H9 (cell line): ENCODE measurements around the gene GLCCI1. TPM values are rescaled to one million over a fixed set of nuclear protein-coding genes. Genes with fewer than 3 reads are reported as not detected.

Experiments used
- DNase-seq: peaks from one replicate; pipeline ENCODE4 v3.0.0-alpha.2; 2017
- H2AFZ ChIP-seq: one replicate; pipeline ENCODE4 v1.6.1; 2013; ENCODE audit warnings: mild to moderate bottlenecking, low read length, control low read depth, moderate library complexity
- H2AK5ac ChIP-seq: 2 replicates; pipeline ENCODE4 v1.6.1; 2013; ENCODE audit warnings: low read length, control low read depth, mixed read lengths; ENCODE audit not compliant: insufficient read length
- H2BK120ac ChIP-seq: one replicate; pipeline ENCODE4 v1.6.1; 2013; ENCODE audit warnings: low read depth, mild to moderate bottlenecking, low read length, control low read depth, inconsistent platforms; ENCODE audit not compliant: poor library complexity, severe bottlenecking
- H2BK12ac ChIP-seq: 2 replicates; pipeline ENCODE4 v1.6.1; 2013; ENCODE audit warnings: low read length, control low read depth, mixed read lengths, low read depth; ENCODE audit not compliant: insufficient read length
- H2BK15ac ChIP-seq: 2 replicates; pipeline ENCODE4 v1.6.1; 2013; ENCODE audit warnings: low read depth, low read length, control low read depth
- H2BK20ac ChIP-seq: one replicate; pipeline ENCODE4 v1.6.1; 2013; ENCODE audit warnings: low read depth, mild to moderate bottlenecking, low read length, control low read depth, inconsistent platforms; ENCODE audit not compliant: poor library complexity, severe bottlenecking
- H2BK5ac ChIP-seq: 2 replicates; pipeline ENCODE4 v1.6.1; 2013; ENCODE audit warnings: low read length, control low read depth, mixed read lengths; ENCODE audit not compliant: insufficient read length
- H3K14ac ChIP-seq: 2 replicates; pipeline ENCODE4 v1.6.1; 2013; ENCODE audit warnings: low read length, control low read depth; ENCODE audit not compliant: insufficient read depth
- H3K18ac ChIP-seq: 2 replicates; pipeline ENCODE4 v1.6.1; 2013; ENCODE audit warnings: low read depth, mild to moderate bottlenecking, mixed read lengths, low read length, control low read depth; ENCODE audit not compliant: insufficient read length
- H3K23ac ChIP-seq: 2 replicates; pipeline ENCODE4 v1.6.1; 2013; ENCODE audit warnings: low read length, control low read depth, mixed read lengths, low read depth; ENCODE audit not compliant: insufficient read length
- H3K23me2 ChIP-seq: 2 replicates; pipeline ENCODE4 v1.6.1; 2013; ENCODE audit warnings: low read depth, mild to moderate bottlenecking, mixed read lengths, low read length, control low read depth; ENCODE audit not compliant: insufficient read length, poor library complexity, severe bottlenecking
- H3K27ac ChIP-seq: 2 replicates; pipeline ENCODE4 v1.5.1; 2013; ENCODE audit warnings: low read length, control low read depth, mixed read lengths, low read depth; ENCODE audit not compliant: insufficient read length
- H3K27me3 ChIP-seq: 2 replicates; pipeline ENCODE4 v1.6.1; 2013; ENCODE audit warnings: low read length, control low read depth, inconsistent platforms; ENCODE audit not compliant: insufficient read depth
- H3K4ac ChIP-seq: 2 replicates; pipeline ENCODE4 v1.6.1; 2013; ENCODE audit warnings: low read depth, mild to moderate bottlenecking, control low read depth, inconsistent platforms, low read length, moderate library complexity
- H3K4me1 ChIP-seq: 2 replicates; pipeline ENCODE4 v1.6.1; 2013; ENCODE audit warnings: low read length, control low read depth, inconsistent platforms; ENCODE audit not compliant: insufficient read depth
- H3K4me2 ChIP-seq: 2 replicates; pipeline ENCODE4 v1.6.1; 2013; ENCODE audit warnings: low read length, control low read depth, mixed read lengths; ENCODE audit not compliant: insufficient read length, insufficient read depth
- H3K56ac ChIP-seq: 2 replicates; pipeline ENCODE4 v1.6.1; 2013; ENCODE audit warnings: low read depth, mild to moderate bottlenecking, mixed read lengths, low read length, control low read depth; ENCODE audit not compliant: insufficient read length
- H3K79me1 ChIP-seq: 2 replicates; pipeline ENCODE4 v1.6.1; 2013; ENCODE audit warnings: low read depth, mild to moderate bottlenecking, moderate library complexity, low read length, control low read depth, inconsistent platforms; ENCODE audit not compliant: insufficient read depth, poor library complexity, severe bottlenecking
- H3K79me2 ChIP-seq: 2 replicates; pipeline ENCODE4 v1.6.1; 2013; ENCODE audit warnings: low read length, control low read depth, inconsistent platforms; ENCODE audit not compliant: insufficient read depth
- H3K9ac ChIP-seq: 2 replicates; pipeline ENCODE4 v1.6.1; 2013; ENCODE audit warnings: low read length, control low read depth, mixed read lengths; ENCODE audit not compliant: insufficient read length; ENCODE audit errors: extremely low read depth
- H3K9me3 ChIP-seq: one replicate; pipeline ENCODE4 v1.6.1; 2013; ENCODE audit warnings: low read depth, low read length, inconsistent platforms; ENCODE audit not compliant: control insufficient read depth
- H3T11ph ChIP-seq: one replicate; pipeline ENCODE4 v1.6.1; 2013; ENCODE audit warnings: mild to moderate bottlenecking, low read length, control low read depth, inconsistent platforms
- H4K20me1 ChIP-seq: one replicate; pipeline ENCODE4 v1.6.1; 2013; ENCODE audit not compliant: control insufficient read depth, insufficient read length, insufficient read depth
- H4K5ac ChIP-seq: 2 replicates; pipeline ENCODE4 v1.6.1; 2013; ENCODE audit warnings: low read depth, mild to moderate bottlenecking, mixed read lengths, low read length, control low read depth; ENCODE audit not compliant: insufficient read length
- H4K8ac ChIP-seq: replicated peaks from 2 replicates; pipeline ENCODE4 v1.6.1; 2013; ENCODE audit warnings: low read length, control low read depth, mixed read lengths, low read depth; ENCODE audit not compliant: insufficient read length
- H4K91ac ChIP-seq: 2 replicates; pipeline ENCODE4 v1.6.1; 2013; ENCODE audit warnings: low read depth, mild to moderate bottlenecking, moderate library complexity, mixed read lengths, low read length, control low read depth; ENCODE audit not compliant: insufficient read length
- H3K27ac Mint-ChIP-seq, 3 experiments: 2 replicates in 2 of 3; 3 replicates in 1 of 3; pipeline ENCODE4 v1.8.0; 2020 to 2021; ENCODE audit warnings: mixed read lengths in 3 of 3, mild to moderate bottlenecking in 1 of 3, moderate library complexity in 1 of 3
- H3K27me3 Mint-ChIP-seq: 2 replicates; pipeline ENCODE4 v1.8.0; 2021; ENCODE audit warnings: low read depth, mild to moderate bottlenecking, moderate library complexity, mixed read lengths
- H3K36me3 Mint-ChIP-seq, 3 experiments: 2 replicates in 2 of 3; 3 replicates in 1 of 3; pipeline ENCODE4 v1.8.0; 2020 to 2021; ENCODE audit warnings: low read depth in 3 of 3, mixed read lengths in 3 of 3; ENCODE audit not compliant: insufficient read depth in 1 of 3
- H3K4me1 Mint-ChIP-seq, 2 experiments: 2 replicates each; pipeline ENCODE4 v1.8.0; 2020; ENCODE audit warnings: mixed read lengths in 2 of 2
- H3K4me3 Mint-ChIP-seq, 2 experiments: 2 replicates in 1 of 2; 3 replicates in 1 of 2; pipeline ENCODE4 v1.8.0; 2020 to 2021; ENCODE audit warnings: mild to moderate bottlenecking in 2 of 2, mixed read lengths in 2 of 2, moderate library complexity in 1 of 2
- H3K9me3 Mint-ChIP-seq, 2 experiments: 2 replicates in 1 of 2; 3 replicates in 1 of 2; pipeline ENCODE4 v1.8.0; 2020; ENCODE audit warnings: mild to moderate bottlenecking in 2 of 2, mixed read lengths in 2 of 2, moderate library complexity in 1 of 2
- CTCF ChIP-seq: fragments of 200-600 bp; sonication (generic); conservative IDR thresholded peaks from 3 replicates; pipeline ENCODE4 v1.8.0; 2021; ENCODE audit warnings: antibody characterized with exemption, mild to moderate bottlenecking
- WGBS: extraction: QIAGEN DNeasy Blood & Tissue Kit; methylation state at CpG from one replicate; pipeline ENCODE4 v1.1.7; 2013; ENCODE audit warnings: missing lambda C conversion rate, low lambda C conversion rate, mixed read lengths; ENCODE audit not compliant: insufficient read length; ENCODE audit errors: extremely low coverage; 5-methylcytosine and 5-hydroxymethylcytosine counted together
- total RNA-seq: library from RNA; stranded (reverse); gene quantifications from 2 replicates; pipeline ENCODE4 v1.2.1, GENCODE V29; 2021

The GLCCI1 gene
- total RNA-seq, 1 experiment from 2014 or later: 19.1 TPM

- Histone ChIP-seq H3K23me2 (no peaks in the 10 kb centered on the region), H2AFZ (no peak overlapping the region), H2BK15ac (no peak overlapping the region), H3K27ac (no peak overlapping the region), H4K8ac (no peak overlapping the region), H3K79me2 (no peaks in the 10 kb centered on the region), H3K4ac (no peak overlapping the region), H2BK120ac (no peak overlapping the region), H3K18ac (no peak overlapping the region), H3K23ac (no peak overlapping the region), H3K4me1 (no peaks in the 10 kb centered on the region), H2BK20ac (no peak overlapping the region), H4K5ac (no peak overlapping the region), H3K9ac (no peak overlapping the region), H3T11ph (no peak overlapping the region), H3K14ac (no peak overlapping the region), H4K91ac (no peak overlapping the region), H2AK5ac (no peak overlapping the region), H2BK12ac (no peak overlapping the region), H3K9me3 (no peaks in the 10 kb centered on the region), H2BK5ac (no peak overlapping the region), H4K20me1 (no peaks in the 10 kb centered on the region), H3K4me2 (no peak overlapping the region), H3K79me1 (no peaks in the 10 kb centered on the region), H3K56ac (no peak overlapping the region), H3K27me3 (no peaks in the 10 kb centered on the region)
- H3K27ac Mint-ChIP-seq: no peak overlapping the region
- H3K4me3 Mint-ChIP-seq: no peak overlapping the region
- no peaks in the 10 kb centered on the region for H3K36me3 Mint-ChIP-seq
- WGBS: no CpG with 5 or more reads among the region's 2 CpGs
- no peaks in the 10 kb centered on the region for H3K27me3 Mint-ChIP-seq
- peaks cover 16 to 24% of the 10 kb centered on the region in 2 experiments for H3K4me1 Mint-ChIP-seq
- H3K9me3 Mint-ChIP-seq: no peaks in the 10 kb centered on the region
- no peak for DNase-seq
- TF ChIP-seq CTCF: no peak
These were observed 37.0 kb upstream of the GLCCI1 start for GRCh38 chr7:7931626-7932025.
